ENCODE measurements around the gene CAPN13. TPM values are rescaled to one million over a fixed set of nuclear protein-coding genes. Genes with fewer than 3 reads are reported as not detected.

The CAPN13 gene
- total RNA-seq, 2 experiments from 2014 or later: not detected

- H3K4me3 Mint-ChIP-seq: no peak overlapping the region
- no peaks in the 10 kb centered on the region for H3K36me3 Mint-ChIP-seq (ENCODE audit: low read depth)
- peak; percentile 24 for ATAC-seq
- H3K4me1 Mint-ChIP-seq (ENCODE audit: low read depth): no peaks in the 10 kb centered on the region
- peaks cover 2% of the 10 kb centered on the region for H3K27me3 Mint-ChIP-seq
- intact Hi-C loops (cut with micrococcal nuclease): no loop called here
- TF ChIP-seq, protein P1, sequence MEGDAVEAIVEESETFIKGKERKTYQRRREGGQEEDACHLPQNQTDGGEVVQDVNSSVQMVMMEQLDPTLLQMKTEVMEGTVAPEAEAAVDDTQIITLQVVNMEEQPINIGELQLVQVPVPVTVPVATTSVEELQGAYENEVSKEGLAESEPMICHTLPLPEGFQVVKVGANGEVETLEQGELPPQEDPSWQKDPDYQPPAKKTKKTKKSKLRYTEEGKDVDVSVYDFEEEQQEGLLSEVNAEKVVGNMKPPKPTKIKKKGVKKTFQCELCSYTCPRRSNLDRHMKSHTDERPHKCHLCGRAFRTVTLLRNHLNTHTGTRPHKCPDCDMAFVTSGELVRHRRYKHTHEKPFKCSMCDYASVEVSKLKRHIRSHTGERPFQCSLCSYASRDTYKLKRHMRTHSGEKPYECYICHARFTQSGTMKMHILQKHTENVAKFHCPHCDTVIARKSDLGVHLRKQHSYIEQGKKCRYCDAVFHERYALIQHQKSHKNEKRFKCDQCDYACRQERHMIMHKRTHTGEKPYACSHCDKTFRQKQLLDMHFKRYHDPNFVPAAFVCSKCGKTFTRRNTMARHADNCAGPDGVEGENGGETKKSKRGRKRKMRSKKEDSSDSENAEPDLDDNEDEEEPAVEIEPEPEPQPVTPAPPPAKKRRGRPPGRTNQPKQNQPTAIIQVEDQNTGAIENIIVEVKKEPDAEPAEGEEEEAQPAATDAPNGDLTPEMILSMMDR (IDR thresholded peaks at IDR 0.05): no peak
- no peak overlapping the region for H3K27ac Mint-ChIP-seq
- no peaks in the 10 kb centered on the region for H3K9me3 Mint-ChIP-seq
- POLR2A ChIA-PET: interaction anchor here (1.3 kb wide), 1 partner anchor 19 kb away, joined by 3 read pairs; no protein-coding TSS in a partner anchor
- CTCF ChIA-PET: no interaction called here
- DNase-seq: peak; percentile 3
These were observed 41.3 kb downstream of the CAPN13 start for GRCh38 chr2:30765876-30766470.

DNA sequence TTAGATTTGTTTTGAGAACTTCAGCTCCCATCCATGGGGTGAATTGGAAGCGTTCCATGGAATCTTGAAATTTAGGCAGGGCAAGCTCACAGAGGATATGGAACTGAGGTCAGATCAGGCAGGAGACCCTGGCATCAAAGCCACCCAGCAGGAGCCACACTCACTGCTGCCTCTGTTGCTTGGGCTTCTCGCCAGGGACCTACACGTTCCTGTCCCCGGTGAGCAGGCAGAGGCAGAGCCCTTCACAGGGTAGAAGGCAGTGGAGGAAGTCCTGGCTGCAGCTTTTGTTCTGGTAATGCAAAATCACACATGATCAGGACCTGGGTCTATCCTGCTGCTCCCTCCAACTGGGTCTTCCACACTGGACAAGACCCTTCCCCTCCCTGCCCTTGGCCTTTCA, 42.1 kb downstream of the CAPN13 start:
- POLR2A ChIA-PET: interaction anchor here (1.3 kb wide), 1 partner anchor 20 kb away, joined by 3 read pairs; no protein-coding TSS in a partner anchor
- H3K27me3 Mint-ChIP-seq: peaks cover 2% of the 10 kb centered on the region
- H3K27ac Mint-ChIP-seq: no peak overlapping the region
- DNase-seq (no peak), ATAC-seq (no peak)
- TF ChIP-seq, protein P1 (IDR thresholded peaks at IDR 0.05): no peak
- CTCF ChIA-PET: no interaction called here
- no peaks in the 10 kb centered on the region for H3K4me1 Mint-ChIP-seq (ENCODE audit: low read depth)
- H3K4me3 Mint-ChIP-seq: no peak overlapping the region
- intact Hi-C loops (cut with micrococcal nuclease): no loop called here
- no peaks in the 10 kb centered on the region for H3K36me3 Mint-ChIP-seq (ENCODE audit: low read depth)
- no peaks in the 10 kb centered on the region for H3K9me3 Mint-ChIP-seq

GRCh38 chr2:30764021-30764800, 43.0 kb downstream of the CAPN13 start:
- Mint-ChIP-seq H3K4me1 (ENCODE audit: low read depth) (no peaks in the 10 kb centered on the region), H3K27ac (no peak overlapping the region), H3K4me3 (no peak overlapping the region), H3K9me3 (no peaks in the 10 kb centered on the region), H3K36me3 (ENCODE audit: low read depth) (no peaks in the 10 kb centered on the region), H3K27me3 (peaks cover 2% of the 10 kb centered on the region)
- ATAC-seq (no peak), DNase-seq (no peak)
- TF ChIP-seq, protein P1 (IDR thresholded peaks at IDR 0.05): no peak
- POLR2A ChIA-PET: no interaction called here
- intact Hi-C loops (cut with micrococcal nuclease): no loop called here
- CTCF ChIA-PET: interaction anchor here (0.9 kb wide), 1 partner anchor 599 kb away, joined by 3 read pairs; no protein-coding TSS in a partner anchor

GRCh38 chr2:30763151-30763660, 44.0 kb downstream of the CAPN13 start:
- Mint-ChIP-seq H3K27me3 (peaks cover 2% of the 10 kb centered on the region), H3K36me3 (ENCODE audit: low read depth) (no peaks in the 10 kb centered on the region), H3K9me3 (no peaks in the 10 kb centered on the region), H3K27ac (no peak overlapping the region), H3K4me3 (no peak overlapping the region), H3K4me1 (ENCODE audit: low read depth) (no peaks in the 10 kb centered on the region)
- TF ChIP-seq, protein P1 (IDR thresholded peaks at IDR 0.05): no peak
- DNase-seq (no peak), ATAC-seq (no peak)
- intact Hi-C loops (cut with micrococcal nuclease): no loop called here
- ChIA-PET POLR2A (no interaction called here), CTCF (interaction anchor here (1.7 kb wide), 1 partner anchor 52 kb away, joined by 4 read pairs; no protein-coding TSS in a partner anchor)

GRCh38 chr2:30761226-30761625, 46.0 kb downstream of the CAPN13 start:
- Mint-ChIP-seq H3K9me3 (no peaks in the 10 kb centered on the region), H3K4me1 (ENCODE audit: low read depth) (no peaks in the 10 kb centered on the region), H3K4me3 (no peak overlapping the region), H3K27me3 (peaks cover 2% of the 10 kb centered on the region), H3K36me3 (ENCODE audit: low read depth) (no peaks in the 10 kb centered on the region), H3K27ac (no peak overlapping the region)
- intact Hi-C loops (cut with micrococcal nuclease): no loop called here
- ChIA-PET CTCF (interaction anchor here (1.7 kb wide), 1 partner anchor 50 kb away, joined by 4 read pairs; no protein-coding TSS in a partner anchor), POLR2A (no interaction called here)
- ATAC-seq: no peak
- TF ChIP-seq, protein P1 (IDR thresholded peaks at IDR 0.05): no peak
- no peak for DNase-seq
